Activated naive CD8-positive, alpha-beta T cell treated with anti-CD3 and anti-CD28 coated beads for 36 hours (primary cell): Measurements from ENCODE around the gene NCL. TPM values are rescaled to one million over a fixed set of nuclear protein-coding genes. Genes with fewer than 3 reads are reported as not detected.
A peak's percentile ranks its signal among the peaks of the same experiment; 100 is the strongest.
"Not testable (repeated sequence)": the region's sequence is repeated elsewhere in the genome, so short reads cannot be mapped to it uniquely, and the experiment has no call there.

Experiments
- DNase-seq: peaks from one replicate; pipeline ENCODE4 v3.0.0; 2021
- H3K27ac Mint-ChIP-seq: one replicate; pipeline ENCODE4 v1.8.0; 2022; ENCODE audit warnings: mild to moderate bottlenecking, moderate library complexity, mixed read lengths
- H3K27me3 Mint-ChIP-seq: one replicate; pipeline ENCODE4 v1.8.0; 2022; ENCODE audit warnings: mild to moderate bottlenecking, mixed read lengths
- H3K36me3 Mint-ChIP-seq: one replicate; pipeline ENCODE4 v1.8.0; 2021; ENCODE audit warnings: mild to moderate bottlenecking, mixed read lengths
- H3K4me1 Mint-ChIP-seq: one replicate; pipeline ENCODE4 v1.8.0; 2021; ENCODE audit warnings: mixed read lengths
- H3K4me3 Mint-ChIP-seq: one replicate; pipeline ENCODE4 v1.8.0; 2022; ENCODE audit warnings: mild to moderate bottlenecking, moderate library complexity, mixed read lengths
- H3K9me3 Mint-ChIP-seq: one replicate; pipeline ENCODE4 v1.8.0; 2022; ENCODE audit warnings: mixed read lengths
- total RNA-seq, 2 experiments: library from RNA; stranded (reverse); gene quantifications; one replicate each; pipeline ENCODE4 v1.2.3, GENCODE V29; 2021

NCL gene
- total RNA-seq, 2 experiments from 2014 or later: 2,049 to 2,118 TPM

DNA sequence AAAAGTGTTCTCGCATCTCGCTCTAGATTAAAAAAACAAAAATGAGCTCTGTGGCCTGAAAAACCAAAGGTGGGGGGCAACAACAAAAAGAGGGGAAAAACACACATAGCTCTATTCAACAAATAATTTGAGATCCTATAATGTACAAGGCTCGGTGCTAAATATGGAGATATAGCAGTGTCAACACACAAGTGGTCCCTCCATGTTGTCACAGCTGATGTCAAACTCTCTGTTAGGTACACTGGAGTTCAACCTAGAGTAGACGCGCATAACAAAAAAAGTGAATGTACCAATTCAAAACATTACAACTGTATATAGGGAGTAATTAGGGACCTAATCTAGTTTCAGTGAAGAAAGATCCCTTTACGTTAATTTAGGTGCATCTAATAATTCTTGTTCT is 5.9 kb downstream of the NCL start:
- Mint-ChIP-seq H3K4me3 (peak overlapping the region; percentile 47), H3K27me3 (peaks cover 9% of the 10 kb centered on the region), H3K4me1 (peaks cover 57% of the 10 kb centered on the region), H3K9me3 (no peaks in the 10 kb centered on the region), H3K27ac (peak overlapping the region; percentile 75), H3K36me3 (peaks cover 92% of the 10 kb centered on the region)
- no peak for DNase-seq

DNA sequence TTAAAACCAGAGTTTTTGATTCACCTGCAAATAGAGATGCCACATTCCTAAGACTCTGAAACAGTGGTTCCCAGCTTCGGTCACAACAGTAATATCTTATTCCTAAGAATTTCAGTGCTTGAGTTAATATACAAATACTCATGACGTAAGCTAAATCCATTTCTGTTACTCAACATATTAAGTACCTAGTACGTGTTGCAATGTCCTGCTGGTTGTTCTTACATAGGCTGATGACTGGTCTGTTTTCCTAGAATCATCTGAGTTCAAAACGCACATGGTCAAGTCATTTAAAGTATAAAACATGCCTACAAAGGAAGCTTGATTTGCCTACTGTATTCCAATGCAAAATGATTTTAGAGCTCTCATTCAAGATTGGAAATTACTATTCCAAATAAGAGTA is 7.2 kb downstream of the NCL start:
- H3K9me3 Mint-ChIP-seq: no peaks in the 10 kb centered on the region
- peaks cover 9% of the 10 kb centered on the region for H3K27me3 Mint-ChIP-seq
- no peak overlapping the region for H3K27ac Mint-ChIP-seq
- DNase-seq: no peak
- H3K4me1 Mint-ChIP-seq: peaks cover 56% of the 10 kb centered on the region
- H3K4me3 Mint-ChIP-seq: no peak overlapping the region
- H3K36me3 Mint-ChIP-seq: peaks cover 91% of the 10 kb centered on the region

DNA sequence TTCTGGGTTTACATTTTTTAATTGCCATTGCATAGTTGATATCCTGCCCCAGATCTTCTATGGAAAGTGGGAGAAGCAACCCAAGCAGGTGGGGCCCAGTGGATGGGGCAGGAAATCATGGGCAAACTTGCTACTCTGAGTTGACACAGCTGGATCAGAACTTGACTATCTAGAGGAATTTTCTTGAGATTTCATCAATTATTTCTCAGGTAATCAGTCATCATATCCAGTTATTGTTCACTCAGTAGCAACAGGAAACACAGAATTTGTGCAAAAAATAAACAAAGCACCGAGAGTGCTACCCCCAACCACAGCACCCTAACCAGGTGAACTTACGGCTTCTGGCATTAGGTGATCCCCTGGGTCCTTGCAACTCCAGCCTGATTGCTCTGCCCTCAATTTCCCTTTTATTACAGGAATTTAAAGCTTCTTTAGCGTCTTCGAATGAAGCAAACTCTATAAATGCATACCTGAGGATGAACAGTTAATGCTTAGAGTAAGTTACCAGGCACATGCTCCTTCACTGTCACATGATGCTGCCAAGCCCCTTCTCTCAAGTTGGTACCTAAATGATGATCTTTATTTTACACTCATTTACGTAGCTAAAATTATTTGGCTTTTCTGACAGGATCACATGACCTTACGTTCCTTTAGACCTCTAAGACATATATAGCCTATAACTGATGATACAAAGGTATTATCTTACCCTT is 7.8 kb downstream of the NCL start:
- Mint-ChIP-seq H3K4me1 (peaks cover 55% of the 10 kb centered on the region), H3K27ac (peak overlapping the region; percentile 83), H3K9me3 (no peaks in the 10 kb centered on the region), H3K4me3 (no peak overlapping the region), H3K36me3 (peaks cover 90% of the 10 kb centered on the region), H3K27me3 (peaks cover 6% of the 10 kb centered on the region)
- no peak for DNase-seq

DNA sequence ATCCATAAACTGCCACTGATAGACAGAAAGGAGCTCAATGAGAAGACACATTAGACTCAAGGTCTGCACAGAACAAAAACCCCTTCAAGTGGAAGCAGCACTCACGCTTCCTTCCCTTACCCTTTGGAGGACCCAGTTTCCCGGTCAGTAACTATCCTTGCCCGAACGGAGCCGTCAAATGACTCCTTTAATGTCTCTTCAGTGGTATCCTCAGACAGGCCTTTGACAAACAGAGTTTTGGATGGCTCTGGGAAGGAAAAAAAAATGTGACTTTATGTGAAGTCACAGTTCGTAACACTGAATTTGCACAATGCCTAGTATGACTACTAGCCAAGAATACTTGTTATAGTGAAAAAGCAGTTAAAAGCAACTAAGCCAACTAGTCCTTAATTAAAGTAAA is 8.4 kb downstream of the NCL start:
- H3K4me1 Mint-ChIP-seq: peaks cover 53% of the 10 kb centered on the region
- peak overlapping the region; percentile 83 for H3K27ac Mint-ChIP-seq
- H3K27me3 Mint-ChIP-seq: peaks cover 6% of the 10 kb centered on the region

DNA sequence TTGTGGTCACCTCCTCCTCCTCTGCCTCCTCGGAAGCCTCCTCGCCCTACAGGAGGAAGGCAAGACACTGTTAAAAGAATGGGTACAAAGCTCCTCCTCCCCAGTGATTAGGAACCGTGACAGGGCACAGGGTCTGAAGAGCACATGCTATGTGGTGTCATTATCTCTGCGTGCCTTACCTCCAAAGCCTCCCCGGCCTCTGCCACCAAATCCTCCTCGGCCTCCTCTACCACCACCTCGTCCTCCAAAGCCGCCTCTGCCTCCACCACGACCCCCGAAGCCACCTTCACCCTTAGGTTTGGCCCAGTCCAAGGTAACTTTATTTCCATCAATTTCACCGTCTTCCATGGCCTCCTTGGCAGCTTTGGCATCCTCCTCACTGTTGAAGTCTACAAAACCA is 9.1 kb downstream of the NCL start:
- Mint-ChIP-seq H3K27ac (peak overlapping the region; percentile 83), H3K4me1 (peaks cover 47% of the 10 kb centered on the region), H3K9me3 (no peaks in the 10 kb centered on the region), H3K4me3 (peak overlapping the region; percentile 2), H3K27me3 (peaks cover 4% of the 10 kb centered on the region), H3K36me3 (peaks cover 82% of the 10 kb centered on the region)
- no peak for DNase-seq

More for the DNA sequence above, 8.4 kb downstream of the NCL start:
- H3K4me3 Mint-ChIP-seq: no peak overlapping the region
- H3K36me3 Mint-ChIP-seq: peaks cover 89% of the 10 kb centered on the region
- no peak for DNase-seq
- H3K9me3 Mint-ChIP-seq: no peaks in the 10 kb centered on the region

DNA sequence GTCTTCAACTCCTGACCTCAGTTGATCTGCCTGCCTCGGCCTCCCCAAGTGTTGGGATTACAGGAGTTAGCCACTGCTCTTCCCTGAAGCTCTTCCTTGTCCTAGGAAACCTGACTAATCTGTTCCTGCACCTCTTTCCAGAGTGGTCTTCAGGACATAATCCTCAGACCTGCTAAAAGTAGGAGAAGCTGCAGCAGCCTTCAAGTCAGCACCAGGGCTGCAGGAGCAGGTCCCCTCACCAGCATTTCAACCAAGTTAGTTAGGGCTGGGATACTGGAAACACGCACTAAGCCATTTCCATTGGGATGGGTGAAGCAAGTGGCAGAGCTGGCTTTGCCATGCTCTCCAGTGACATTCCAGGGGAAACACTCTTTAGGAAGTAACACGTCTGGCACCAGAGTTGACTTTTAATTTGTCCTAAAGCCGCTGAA is 9.9 kb downstream of the NCL start:
- H3K4me3 Mint-ChIP-seq: peak overlapping the region; percentile 42
- peaks cover 43% of the 10 kb centered on the region for H3K4me1 Mint-ChIP-seq
- H3K27ac Mint-ChIP-seq: no peak overlapping the region
- no peaks in the 10 kb centered on the region for H3K9me3 Mint-ChIP-seq
- peaks cover 77% of the 10 kb centered on the region for H3K36me3 Mint-ChIP-seq
- peaks cover 4% of the 10 kb centered on the region for H3K27me3 Mint-ChIP-seq
- no peak for DNase-seq

DNA sequence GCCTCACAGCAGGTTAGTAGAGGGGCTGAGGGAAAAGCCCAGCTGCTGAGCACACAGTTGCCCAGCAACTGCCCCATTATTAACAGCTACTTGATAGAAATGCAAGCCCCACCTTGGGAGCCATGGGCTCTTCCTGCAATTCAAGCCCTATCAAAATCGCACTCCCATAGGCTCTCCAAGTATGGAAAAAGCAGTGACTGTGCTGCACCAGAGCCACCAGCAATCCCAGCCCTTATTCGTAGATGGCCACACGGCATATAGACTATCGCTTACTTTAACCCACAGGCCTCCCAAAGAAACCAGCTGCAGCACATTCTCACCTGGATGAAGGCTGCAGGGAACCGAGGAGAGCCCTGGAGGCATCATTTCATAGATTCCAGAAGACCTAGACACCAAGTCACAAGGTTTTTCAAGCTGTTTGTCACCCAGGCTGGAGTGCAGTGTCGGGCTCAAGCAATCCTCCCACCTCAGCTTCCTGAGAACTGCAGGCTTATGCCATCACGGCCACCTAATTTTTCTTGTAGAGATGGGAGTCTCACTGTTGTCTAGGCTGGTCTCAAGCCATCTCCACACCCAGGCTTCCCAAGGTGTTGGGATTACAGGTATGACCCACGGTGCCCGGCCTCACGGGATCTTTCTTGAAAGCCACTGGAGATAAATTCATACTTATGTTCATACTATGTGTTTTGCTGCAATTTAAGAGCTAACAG is 11.3 kb downstream of the NCL start:
- peaks cover 65% of the 10 kb centered on the region for H3K36me3 Mint-ChIP-seq
- H3K4me3 Mint-ChIP-seq: no peak overlapping the region
- peak overlapping the region; percentile 57 for H3K27ac Mint-ChIP-seq
- H3K27me3 Mint-ChIP-seq: peaks cover 4% of the 10 kb centered on the region
- peaks cover 32% of the 10 kb centered on the region for H3K4me1 Mint-ChIP-seq
- no peaks in the 10 kb centered on the region for H3K9me3 Mint-ChIP-seq
- DNase-seq: no peak

DNA sequence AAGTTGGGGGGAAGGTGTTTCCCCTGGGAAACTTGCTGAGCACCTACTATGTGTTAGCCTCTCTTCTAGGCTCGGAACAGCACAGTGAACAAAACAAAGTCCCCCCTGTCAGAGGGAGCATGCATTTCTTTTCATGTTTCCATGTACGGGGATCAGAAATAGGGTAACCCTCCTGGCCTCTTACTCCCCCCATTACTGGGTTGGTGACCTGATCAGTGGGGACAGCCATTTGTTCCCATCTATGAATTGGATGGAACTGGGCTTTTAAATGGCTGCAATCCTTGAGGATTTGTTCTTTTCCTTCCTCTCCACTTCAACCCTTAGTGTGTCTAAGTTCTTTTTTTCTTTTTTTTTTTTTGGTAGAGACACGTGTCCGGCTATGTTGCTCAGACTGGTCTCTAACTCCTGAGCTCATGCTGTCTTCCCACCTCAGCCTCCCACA is 13.7 kb downstream of the NCL start:
- Mint-ChIP-seq H3K4me1 (peaks cover 23% of the 10 kb centered on the region), H3K27ac (peak overlapping the region; percentile 70), H3K36me3 (peaks cover 42% of the 10 kb centered on the region), H3K4me3 (peak overlapping the region; percentile 40), H3K9me3 (no peaks in the 10 kb centered on the region), H3K27me3 (peaks cover 4% of the 10 kb centered on the region)
- no peak for DNase-seq

DNA sequence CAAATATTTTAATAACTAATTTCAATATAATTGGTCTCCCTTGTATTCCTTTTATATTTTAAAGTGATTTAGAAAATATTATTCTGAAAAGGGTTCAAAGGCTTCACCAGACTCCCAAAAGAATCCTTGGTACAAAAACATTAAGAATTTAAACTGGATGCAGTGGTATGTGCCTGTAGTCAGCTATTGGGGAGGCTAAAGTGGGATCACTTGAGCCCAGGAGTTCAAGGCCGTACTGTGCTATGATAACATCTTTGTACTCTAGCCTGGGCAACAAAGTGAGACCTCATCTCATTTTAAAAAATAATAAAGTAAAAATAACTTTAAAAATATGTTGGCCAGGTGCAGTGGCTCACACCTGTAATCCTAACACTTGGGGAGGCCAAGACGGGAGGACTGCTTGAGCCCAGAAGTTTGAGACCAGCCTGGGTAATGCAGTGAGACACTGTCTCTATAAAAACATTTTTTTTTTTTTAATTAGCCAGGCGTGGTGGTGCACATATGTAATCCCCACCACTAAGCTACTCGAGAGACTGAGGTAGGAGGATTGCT is 14.7 kb downstream of the NCL start:
- Mint-ChIP-seq H3K9me3 (no peaks in the 10 kb centered on the region), H3K36me3 (peaks cover 32% of the 10 kb centered on the region), H3K4me1 (peaks cover 19% of the 10 kb centered on the region), H3K27ac (no peak overlapping the region), H3K4me3 (no peak overlapping the region), H3K27me3 (peaks cover 4% of the 10 kb centered on the region)
- no peak for DNase-seq

DNA sequence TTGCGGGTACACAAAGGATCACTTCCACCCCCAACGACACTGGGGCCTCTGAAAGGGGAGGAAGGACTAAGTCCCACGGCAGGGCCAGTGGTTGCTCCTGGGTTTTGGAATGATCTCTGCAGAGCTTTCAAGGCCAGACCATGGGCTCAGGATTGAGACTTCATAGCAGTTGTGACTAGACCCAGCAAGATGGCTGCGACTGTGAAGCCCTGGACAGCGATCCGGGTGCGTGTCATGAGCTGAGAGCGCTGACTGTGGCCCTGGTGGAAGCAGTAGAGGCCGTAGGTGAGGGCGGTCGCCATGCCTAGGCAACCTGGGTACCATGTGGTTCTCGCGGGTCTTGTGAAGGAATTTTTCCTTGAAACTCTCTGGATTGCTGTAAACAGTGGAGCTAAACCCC is 27.3 kb downstream of the NCL start:
- DNase-seq: no peak
- H3K9me3 Mint-ChIP-seq: peaks cover 2% of the 10 kb centered on the region
- H3K27ac Mint-ChIP-seq: no peak overlapping the region
- peaks cover under 1% of the 10 kb centered on the region for H3K36me3 Mint-ChIP-seq
- no peak overlapping the region for H3K4me3 Mint-ChIP-seq
- H3K27me3 Mint-ChIP-seq: no peaks in the 10 kb centered on the region
- peaks cover 7% of the 10 kb centered on the region for H3K4me1 Mint-ChIP-seq

DNA sequence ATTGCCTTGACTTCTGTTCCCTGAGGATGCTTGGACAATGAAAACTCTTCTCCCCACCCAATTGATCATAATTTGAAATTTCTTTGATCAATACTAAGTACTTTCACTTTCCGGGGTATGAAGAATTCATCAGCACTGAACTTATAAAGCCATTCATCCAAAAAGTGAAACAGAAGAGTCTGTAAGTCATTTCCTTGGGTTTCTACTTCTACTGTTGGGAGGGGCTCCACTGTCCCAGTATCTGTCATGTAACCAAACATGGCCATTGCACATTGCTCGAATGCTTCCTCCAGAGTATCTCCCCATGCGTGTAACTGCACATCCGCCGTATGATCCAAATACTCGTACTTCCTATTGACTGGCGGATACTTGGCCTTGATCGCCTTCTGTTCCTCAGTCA is 30.3 kb downstream of the NCL start:
- peaks cover 15% of the 10 kb centered on the region for H3K9me3 Mint-ChIP-seq
- no peaks in the 10 kb centered on the region for H3K27me3 Mint-ChIP-seq
- DNase-seq: no peak
- no peak overlapping the region for H3K4me3 Mint-ChIP-seq
- peaks cover 7% of the 10 kb centered on the region for H3K4me1 Mint-ChIP-seq
- no peak overlapping the region for H3K27ac Mint-ChIP-seq
- H3K36me3 Mint-ChIP-seq: peaks cover 5% of the 10 kb centered on the region

DNA sequence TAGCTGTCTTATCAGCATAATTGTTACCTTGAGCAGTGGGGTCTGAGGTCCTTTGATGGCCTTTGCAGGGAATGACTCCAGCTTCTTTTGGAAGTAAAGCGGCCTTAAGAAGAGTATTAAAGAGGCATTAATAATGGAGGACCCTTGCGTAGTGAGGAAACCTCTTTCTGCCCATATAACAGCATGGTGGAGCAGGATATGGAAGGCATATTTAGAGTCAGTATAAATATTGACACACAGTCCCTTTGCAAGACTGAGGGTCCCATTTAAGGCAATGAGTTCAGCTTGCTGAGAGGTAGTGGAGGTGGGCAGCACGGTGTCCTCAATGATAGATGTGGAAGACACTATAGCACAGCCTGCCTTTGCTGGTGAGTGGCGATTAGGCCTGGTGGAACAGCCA is 32.7 kb downstream of the NCL start:
- Mint-ChIP-seq H3K9me3 (peaks cover 15% of the 10 kb centered on the region), H3K36me3 (peaks cover 5% of the 10 kb centered on the region), H3K4me3 (no peak overlapping the region), H3K27me3 (no peaks in the 10 kb centered on the region), H3K27ac (no peak overlapping the region), H3K4me1 (peaks cover 7% of the 10 kb centered on the region)
- no peak for DNase-seq

DNA sequence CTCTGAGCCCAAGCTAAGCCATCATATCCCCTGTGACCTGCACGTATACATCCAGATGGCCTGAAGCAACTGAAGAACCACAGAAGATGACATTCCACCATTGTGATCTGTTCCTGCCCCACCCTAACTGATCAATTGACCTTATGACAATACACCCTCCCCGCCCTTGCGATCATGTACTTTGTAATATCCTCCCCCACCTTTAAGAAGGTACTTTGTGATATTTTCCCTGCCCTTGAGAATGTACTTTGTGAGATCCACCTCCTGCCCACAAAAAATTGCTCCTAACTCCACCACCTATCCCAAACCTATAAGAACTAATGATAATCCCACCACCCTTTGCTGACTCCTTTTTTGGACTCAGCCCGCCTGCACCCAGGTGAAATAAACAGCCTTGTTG is 33.8 kb downstream of the NCL start:
- H3K9me3 Mint-ChIP-seq: peaks cover 15% of the 10 kb centered on the region

DNA sequence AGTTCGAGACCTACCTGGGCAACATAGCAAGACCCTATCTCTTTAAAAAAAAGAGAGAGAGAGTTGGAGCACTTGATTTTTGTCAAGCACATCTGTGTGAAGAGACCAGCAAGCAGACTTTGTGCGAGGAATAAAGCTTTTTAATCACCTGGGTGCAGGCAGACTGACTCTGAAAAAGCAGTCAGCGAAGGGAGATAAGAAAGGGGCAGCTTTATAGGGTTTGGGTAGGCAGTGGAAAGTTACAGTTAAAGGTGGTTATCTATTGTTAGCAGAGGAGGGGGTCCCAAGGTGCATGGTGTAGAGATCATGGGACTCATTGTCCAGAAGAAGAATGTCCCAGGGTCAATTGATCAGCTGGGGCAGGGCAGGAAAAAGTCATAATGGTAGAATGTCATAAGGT is 34.4 kb downstream of the NCL start:
- Mint-ChIP-seq H3K4me3 (no peak overlapping the region), H3K27ac (no peak overlapping the region), H3K9me3 (peaks cover 15% of the 10 kb centered on the region), H3K27me3 (no peaks in the 10 kb centered on the region), H3K4me1 (peaks cover 16% of the 10 kb centered on the region), H3K36me3 (peaks cover 5% of the 10 kb centered on the region)
- no peak for DNase-seq

More for the DNA sequence above, 33.8 kb downstream of the NCL start:
- H3K27ac Mint-ChIP-seq, H3K36me3 Mint-ChIP-seq, H3K4me3 Mint-ChIP-seq, DNase-seq, H3K27me3 Mint-ChIP-seq: not testable (repeated sequence)
- H3K4me1 Mint-ChIP-seq: peaks cover 16% of the 10 kb centered on the region

DNA sequence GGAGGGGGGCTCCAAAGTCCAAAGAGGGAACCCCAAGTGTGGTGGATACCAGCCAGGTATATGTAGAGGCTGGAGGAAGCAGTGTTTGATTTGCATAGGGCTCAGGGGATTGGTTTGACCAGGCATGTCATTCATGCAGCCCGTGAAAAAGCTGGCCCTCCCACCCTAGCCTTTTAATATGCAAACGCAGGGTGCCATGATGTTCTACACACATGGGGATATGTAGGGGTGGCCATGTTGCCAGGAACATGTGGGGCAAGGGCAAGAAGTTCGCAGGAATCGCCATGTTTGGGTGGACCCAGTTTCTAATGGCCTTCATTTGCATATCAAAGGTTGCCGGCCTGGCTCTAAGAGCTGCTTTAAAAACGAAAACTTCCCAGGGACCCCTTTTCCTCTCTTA is 35.1 kb downstream of the NCL start:
- DNase-seq: no peak
- no peaks in the 10 kb centered on the region for H3K27me3 Mint-ChIP-seq
- no peak overlapping the region for H3K4me3 Mint-ChIP-seq
- no peak overlapping the region for H3K27ac Mint-ChIP-seq
- peaks cover 5% of the 10 kb centered on the region for H3K36me3 Mint-ChIP-seq
- peaks cover 15% of the 10 kb centered on the region for H3K9me3 Mint-ChIP-seq
- peaks cover 15% of the 10 kb centered on the region for H3K4me1 Mint-ChIP-seq
